Endothelial cell (in vitro differentiated cells): ENCODE data around the gene LRGUK. TPM values are rescaled to one million over a fixed set of nuclear protein-coding genes. Genes with fewer than 3 reads are reported as not detected.

Experiments
- DNase-seq: peaks from one replicate; pipeline ENCODE4 v3.0.0; 2021; ENCODE audit warnings: low spot score
- H3K27ac Mint-ChIP-seq: one replicate; pipeline ENCODE4 v1.8.0; 2021; ENCODE audit warnings: mixed read lengths, inconsistent platforms; ENCODE audit not compliant: unreplicated experiment
- H3K27me3 Mint-ChIP-seq: one replicate; pipeline ENCODE4 v1.8.0; 2021; ENCODE audit warnings: mild to moderate bottlenecking, moderate library complexity, mixed read lengths, inconsistent platforms; ENCODE audit not compliant: unreplicated experiment
- H3K36me3 Mint-ChIP-seq: one replicate; pipeline ENCODE4 v1.8.0; 2021; ENCODE audit warnings: mild to moderate bottlenecking, low read depth, mixed read lengths, inconsistent platforms; ENCODE audit not compliant: unreplicated experiment
- H3K4me1 Mint-ChIP-seq: one replicate; pipeline ENCODE4 v1.8.0; 2021; ENCODE audit warnings: mild to moderate bottlenecking, mixed read lengths, inconsistent platforms; ENCODE audit not compliant: unreplicated experiment
- H3K4me3 Mint-ChIP-seq: one replicate; pipeline ENCODE4 v1.8.0; 2021; ENCODE audit warnings: mild to moderate bottlenecking, mixed read lengths, inconsistent platforms; ENCODE audit not compliant: unreplicated experiment
- H3K9me3 Mint-ChIP-seq: one replicate; pipeline ENCODE4 v1.8.0; 2021; ENCODE audit warnings: mixed read lengths, inconsistent platforms; ENCODE audit not compliant: unreplicated experiment
- CTCF ChIP-seq: fragments of 200-600 bp; sonication (generic); IDR thresholded peaks from one replicate; pipeline ENCODE4 v1.5.0; 2021; ENCODE audit warnings: antibody characterized with exemption; ENCODE audit not compliant: unreplicated experiment
- total RNA-seq: library from RNA; stranded (reverse); fragmentation: NEBNext Ultra II Directional; extraction: Animal tissue kit (Norgen Biotek cat#: 25700); gene quantifications from one replicate; pipeline ENCODE4 v1.2.1, GENCODE V29; 2021; ENCODE audit not compliant: unreplicated experiment

The LRGUK gene
- total RNA-seq, 1 donor from 2014 or later, result 0.64 TPM

GRCh38 chr7:134140889-134141867 is 14.0 kb downstream of the LRGUK start:
- DNase-seq, result peak; percentile 71
- no peaks in the 10 kb centered on the region for H3K4me1 Mint-ChIP-seq
- H3K36me3 Mint-ChIP-seq, result no peaks in the 10 kb centered on the region
- no peaks in the 10 kb centered on the region for H3K27me3 Mint-ChIP-seq
- peak; percentile 92 for TF ChIP-seq CTCF
- no peaks in the 10 kb centered on the region for H3K9me3 Mint-ChIP-seq
- H3K4me3 Mint-ChIP-seq, result no peak overlapping the region
- no peak overlapping the region for H3K27ac Mint-ChIP-seq

GRCh38 chr7:134141868-134142264 is 14.7 kb downstream of the LRGUK start:
- no peak overlapping the region for H3K4me3 Mint-ChIP-seq
- TF ChIP-seq CTCF, result no peak
- no peak for DNase-seq
- H3K27ac Mint-ChIP-seq, result no peak overlapping the region
- no peaks in the 10 kb centered on the region for H3K36me3 Mint-ChIP-seq
- no peaks in the 10 kb centered on the region for H3K27me3 Mint-ChIP-seq
- H3K4me1 Mint-ChIP-seq, result peaks cover under 1% of the 10 kb centered on the region
- no peaks in the 10 kb centered on the region for H3K9me3 Mint-ChIP-seq

GRCh38 chr7:134153493-134154136 is 26.5 kb downstream of the LRGUK start:
- Mint-ChIP-seq H3K9me3 (no peaks in the 10 kb centered on the region), H3K27ac (no peak overlapping the region)
- no peak for TF ChIP-seq CTCF

GRCh38 chr7:134154581-134155130 is 27.5 kb downstream of the LRGUK start:
- H3K4me3 Mint-ChIP-seq, result no peak overlapping the region
- no peaks in the 10 kb centered on the region for H3K36me3 Mint-ChIP-seq
- no peak for DNase-seq
- no peak for TF ChIP-seq CTCF
- H3K4me1 Mint-ChIP-seq, result peaks cover 4% of the 10 kb centered on the region
- H3K9me3 Mint-ChIP-seq, result no peaks in the 10 kb centered on the region
- H3K27me3 Mint-ChIP-seq, result no peaks in the 10 kb centered on the region
- no peak overlapping the region for H3K27ac Mint-ChIP-seq

More at GRCh38 chr7:134153493-134154136, 26.5 kb downstream of the LRGUK start:
- no peak overlapping the region for H3K4me3 Mint-ChIP-seq
- H3K36me3 Mint-ChIP-seq, result no peaks in the 10 kb centered on the region
- H3K27me3 Mint-ChIP-seq, result no peaks in the 10 kb centered on the region
- peaks cover 4% of the 10 kb centered on the region for H3K4me1 Mint-ChIP-seq
- no peak for DNase-seq

- Mint-ChIP-seq H3K9me3 (no peaks in the 10 kb centered on the region), H3K27me3 (no peaks in the 10 kb centered on the region), H3K4me1 (peaks cover 4% of the 10 kb centered on the region), H3K36me3 (no peaks in the 10 kb centered on the region), H3K27ac (no peak overlapping the region), H3K4me3 (no peak overlapping the region)
- no peak for TF ChIP-seq CTCF
- DNase-seq, result no peak
Measured at GRCh38 chr7:134155206-134155605, 28.1 kb downstream of the LRGUK start.
